Measurements from ENCODE around the gene PRKN.
"Not testable (repeated sequence)": the region's sequence is repeated elsewhere in the genome, so short reads cannot be mapped to it uniquely, and the experiment has no call there.

The PRKN gene

GRCh38 chr6:161866570-161866969, 861.0 kb downstream of the PRKN start:
- no peaks in the 10 kb centered on the region for H3K27me3 ChIP-seq (ENCODE audit: insufficient read depth, low read length, poor library complexity)
- no peaks in the 10 kb centered on the region for H3K4me1 ChIP-seq (ENCODE audit: insufficient read depth, low read length)
- H3K9me3 ChIP-seq (ENCODE audit: insufficient read depth, low read length, severe bottlenecking), result no peaks in the 10 kb centered on the region
- H3K27ac ChIP-seq (ENCODE audit: low read length), result no peak overlapping the region
- DNase-seq (no peak), ATAC-seq (ENCODE audit: insufficient read depth, low read depth) (no peak)
- no peak overlapping the region for H2AFZ ChIP-seq (ENCODE audit: low read depth, low read length)
- no peak overlapping the region for H3K4me3 ChIP-seq (ENCODE audit: low read depth in 1 of 2, low read length in 2 of 2)
- TF ChIP-seq CTCF (IDR thresholded peaks at IDR 0.05; ENCODE audit: borderline replicate concordance, extremely low read depth, low read length, poor library complexity, severe bottlenecking), result no peak
- no peak overlapping the region for H3K9ac ChIP-seq (ENCODE audit: low read depth, low read length)
- H3K4me2 ChIP-seq (ENCODE audit: insufficient read depth, low read length), result no peak overlapping the region
- H3K79me2 ChIP-seq (ENCODE audit: insufficient read depth, low read length), result no peaks in the 10 kb centered on the region
- H3K36me3 ChIP-seq (ENCODE audit: insufficient read depth, low read length), result no peaks in the 10 kb centered on the region
- H4K20me1 ChIP-seq (ENCODE audit: insufficient read depth, low read length), result no peaks in the 10 kb centered on the region

DNA sequence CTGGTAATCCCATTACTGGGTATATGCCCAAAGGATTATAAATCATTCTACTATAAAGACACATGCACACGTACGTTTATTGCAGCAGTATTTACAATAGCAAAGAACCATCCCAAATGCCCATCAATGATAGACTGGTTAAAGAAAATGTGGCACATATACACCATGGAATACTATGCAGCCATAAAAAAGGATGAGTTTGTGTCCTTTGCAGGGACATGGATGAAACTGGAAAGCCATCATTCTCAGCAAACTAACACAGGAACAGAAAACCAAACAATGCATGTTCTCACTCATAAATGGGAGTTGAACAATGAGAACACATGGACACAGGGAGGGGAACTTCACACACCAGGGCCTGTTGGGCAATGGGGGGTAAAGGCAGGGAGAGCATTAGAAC, 866.5 kb downstream of the PRKN start:
- H3K79me2 ChIP-seq (ENCODE audit: insufficient read depth, low read length); H2AFZ ChIP-seq (ENCODE audit: low read depth, low read length); H3K27ac ChIP-seq (ENCODE audit: low read length); H3K9me3 ChIP-seq (ENCODE audit: insufficient read depth, low read length, severe bottlenecking); DNase-seq; H3K9ac ChIP-seq (ENCODE audit: low read depth, low read length); H3K4me2 ChIP-seq (ENCODE audit: insufficient read depth, low read length); H3K4me3 ChIP-seq (ENCODE audit: low read depth in 1 of 2, low read length in 2 of 2); H3K36me3 ChIP-seq (ENCODE audit: insufficient read depth, low read length); H3K27me3 ChIP-seq (ENCODE audit: insufficient read depth, low read length, poor library complexity); ATAC-seq (ENCODE audit: insufficient read depth, low read depth); H4K20me1 ChIP-seq (ENCODE audit: insufficient read depth, low read length); H3K4me1 ChIP-seq (ENCODE audit: insufficient read depth, low read length): not testable (repeated sequence)

DNA sequence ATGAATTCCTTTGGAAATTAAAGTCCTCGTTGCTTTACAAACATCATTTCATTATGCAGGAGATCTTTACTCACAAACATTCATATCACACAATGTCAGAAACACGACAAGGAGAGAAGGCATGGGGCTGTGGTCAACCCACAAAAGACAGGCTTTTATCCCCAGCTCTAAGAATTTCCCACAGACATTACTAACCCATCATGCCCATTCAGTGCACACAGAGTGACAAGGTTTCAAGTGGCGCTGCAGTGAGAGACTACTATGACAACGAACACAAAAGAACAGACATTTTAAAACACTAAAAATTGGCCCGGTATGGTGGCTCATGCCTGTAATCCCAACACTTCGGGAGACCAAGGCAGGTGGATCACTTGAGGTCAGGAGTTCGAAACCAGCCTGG, 873.9 kb downstream of the PRKN start:
- H3K36me3 ChIP-seq (ENCODE audit: insufficient read depth, low read length), result no peaks in the 10 kb centered on the region
- H3K9me3 ChIP-seq (ENCODE audit: insufficient read depth, low read length, severe bottlenecking), result no peaks in the 10 kb centered on the region
- no peak overlapping the region for H3K27ac ChIP-seq (ENCODE audit: low read length)
- no peak for ATAC-seq (ENCODE audit: insufficient read depth, low read depth)
- H3K4me3 ChIP-seq (ENCODE audit: low read depth in 1 of 2, low read length in 2 of 2), result no peak overlapping the region
- H3K27me3 ChIP-seq (ENCODE audit: insufficient read depth, low read length, poor library complexity), result no peaks in the 10 kb centered on the region
- H4K20me1 ChIP-seq (ENCODE audit: insufficient read depth, low read length), result no peaks in the 10 kb centered on the region
- TF ChIP-seq EZH2 (IDR thresholded peaks at IDR 0.05; ENCODE audit: borderline replicate concordance, low read depth, low read length, severe bottlenecking) (no peak), CTCF (IDR thresholded peaks at IDR 0.05; ENCODE audit: borderline replicate concordance, extremely low read depth, low read length, poor library complexity, severe bottlenecking) (no peak)
- no peak for DNase-seq
- no peak overlapping the region for H2AFZ ChIP-seq (ENCODE audit: low read depth, low read length)
- no peak overlapping the region for H3K9ac ChIP-seq (ENCODE audit: low read depth, low read length)
- no peaks in the 10 kb centered on the region for H3K79me2 ChIP-seq (ENCODE audit: insufficient read depth, low read length)
- no peaks in the 10 kb centered on the region for H3K4me1 ChIP-seq (ENCODE audit: insufficient read depth, low read length)
- H3K4me2 ChIP-seq (ENCODE audit: insufficient read depth, low read length), result no peak overlapping the region

DNA sequence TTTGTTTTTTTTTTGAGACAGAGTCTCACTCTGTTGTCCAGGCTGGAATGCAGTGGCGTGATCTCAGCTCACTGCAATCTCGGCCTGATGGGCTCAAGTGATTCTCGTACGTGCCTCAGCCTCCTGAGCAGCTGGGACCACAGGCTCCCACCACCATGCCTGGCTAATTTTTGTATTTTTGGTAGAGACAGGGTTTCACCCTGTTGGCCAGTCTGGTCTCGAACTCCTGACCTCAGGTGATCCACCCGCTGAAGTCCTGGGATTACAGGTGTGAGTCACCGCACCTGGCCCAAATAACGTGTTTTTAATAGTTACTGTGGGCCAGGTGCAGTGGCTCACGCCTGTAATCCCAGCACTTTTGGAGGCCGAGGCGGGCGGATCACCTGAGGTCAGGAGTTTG, 876.1 kb downstream of the PRKN start:
- not testable (repeated sequence) for H3K4me3 ChIP-seq (ENCODE audit: low read depth in 1 of 2, low read length in 2 of 2); H3K9ac ChIP-seq (ENCODE audit: low read depth, low read length); H3K27me3 ChIP-seq (ENCODE audit: insufficient read depth, low read length, poor library complexity); H3K27ac ChIP-seq (ENCODE audit: low read length); H4K20me1 ChIP-seq (ENCODE audit: insufficient read depth, low read length); H3K4me2 ChIP-seq (ENCODE audit: insufficient read depth, low read length); H3K36me3 ChIP-seq (ENCODE audit: insufficient read depth, low read length); ATAC-seq (ENCODE audit: insufficient read depth, low read depth); H3K4me1 ChIP-seq (ENCODE audit: insufficient read depth, low read length); H3K9me3 ChIP-seq (ENCODE audit: insufficient read depth, low read length, severe bottlenecking); H2AFZ ChIP-seq (ENCODE audit: low read depth, low read length); H3K79me2 ChIP-seq (ENCODE audit: insufficient read depth, low read length); DNase-seq

GRCh38 chr6:161850562-161850961, 877.0 kb downstream of the PRKN start:
- ATAC-seq (ENCODE audit: insufficient read depth, low read depth) (no peak), DNase-seq (no peak)
- Histone ChIP-seq H2AFZ (ENCODE audit: low read depth, low read length) (no peak overlapping the region), H3K4me2 (ENCODE audit: insufficient read depth, low read length) (no peak overlapping the region), H4K20me1 (ENCODE audit: insufficient read depth, low read length) (no peaks in the 10 kb centered on the region), H3K4me1 (ENCODE audit: insufficient read depth, low read length) (no peaks in the 10 kb centered on the region), H3K9ac (ENCODE audit: low read depth, low read length) (no peak overlapping the region), H3K27me3 (ENCODE audit: insufficient read depth, low read length, poor library complexity) (no peaks in the 10 kb centered on the region), H3K36me3 (ENCODE audit: insufficient read depth, low read length) (no peaks in the 10 kb centered on the region), H3K27ac (ENCODE audit: low read length) (no peak overlapping the region), H3K9me3 (ENCODE audit: insufficient read depth, low read length, severe bottlenecking) (no peaks in the 10 kb centered on the region), H3K79me2 (ENCODE audit: insufficient read depth, low read length) (no peaks in the 10 kb centered on the region), H3K4me3 (ENCODE audit: low read depth in 1 of 2, low read length in 2 of 2) (no peak overlapping the region)
- TF ChIP-seq EZH2 (IDR thresholded peaks at IDR 0.05; ENCODE audit: borderline replicate concordance, low read depth, low read length, severe bottlenecking) (no peak), CTCF (IDR thresholded peaks at IDR 0.05; ENCODE audit: borderline replicate concordance, extremely low read depth, low read length, poor library complexity, severe bottlenecking) (no peak)

Measured in DND-41 (cell line).